PC-9 (cell line): ENCODE results near the gene ALKAL2. TPM values are rescaled to one million over a fixed set of nuclear protein-coding genes. Genes with fewer than 3 reads are reported as not detected.

Experiments used
- BruUV-seq: library from RNA; stranded (reverse); fragments of 400-500 nt; replicated peaks from 2 replicates; lab custom pipeline; 2021; lab: Mats Ljungman, UMichigan
- CTCF ChIA-PET: fragments of 300-600 bp; sonication (Branson Sonifier 250); formaldehyde crosslinking; loops from one replicate; lab custom pipeline; 2022; ENCODE audit warnings: antibody characterized with exemption; lab: Charles Lee
- POLR2A ChIA-PET: fragments of 300-600 bp; sonication (Branson Sonifier 250); formaldehyde crosslinking; loops from one replicate; lab custom pipeline; 2022; ENCODE audit warnings: antibody characterized with exemption; ENCODE audit not compliant: unreplicated experiment; lab: Charles Lee
- DNase-seq, 2 experiments: peaks; one replicate each; pipeline versions ENCODE4 v3.0.0 to v3.0.0-alpha.2; 2015 to 2022; ENCODE audit warnings: mixed read lengths in 1 of 2
- H2AFZ ChIP-seq: fragments of 200-600 bp; sonication (generic); 2 replicates; pipeline ENCODE4 v1.8.1; 2017; ENCODE audit warnings: antibody characterized with exemption
- H3F3A ChIP-seq: fragments of 200-600 bp; sonication (generic); 2 replicates; pipeline ENCODE4 v1.8.1; 2017; ENCODE audit warnings: antibody characterized with exemption, mild to moderate bottlenecking, low read depth; ENCODE audit not compliant: insufficient read depth
- H3K27ac ChIP-seq: fragments of 200-600 bp; sonication (generic); 2 replicates; pipeline ENCODE4 v1.6.1; 2016; ENCODE audit warnings: mixed run types
- H3K27me3 ChIP-seq: fragments of 200-600 bp; sonication (generic); 2 replicates; pipeline ENCODE4 v1.6.1; 2016; ENCODE audit warnings: low read depth, mixed run types; ENCODE audit not compliant: insufficient read depth
- H3K36me3 ChIP-seq: fragments of 200-600 bp; sonication (generic); 2 replicates; pipeline ENCODE4 v1.6.1; 2016; ENCODE audit warnings: low read depth, mixed run types
- H3K4me1 ChIP-seq: fragments of 200-600 bp; sonication (generic); replicated peaks from 2 replicates; pipeline ENCODE4 v1.6.1; 2016; ENCODE audit warnings: mixed run types; ENCODE audit not compliant: insufficient read depth
- H3K4me2 ChIP-seq: fragments of 200-600 bp; sonication (generic); 2 replicates; pipeline ENCODE4 v1.6.1; 2017; ENCODE audit warnings: mixed run types
- H3K4me3 ChIP-seq: fragments of 200-600 bp; sonication (generic); 2 replicates; pipeline ENCODE4 v1.6.1; 2016; ENCODE audit warnings: mixed run types
- H3K79me2 ChIP-seq: fragments of 200-600 bp; sonication (generic); 2 replicates; pipeline ENCODE4 v1.6.1; 2017; ENCODE audit warnings: low read depth, mixed run types
- H3K9me2 ChIP-seq: fragments of 200-600 bp; sonication (generic); 2 replicates; pipeline ENCODE4 v1.8.1; 2017; ENCODE audit warnings: mild to moderate bottlenecking; ENCODE audit not compliant: insufficient read depth
- H3K9me3 ChIP-seq: fragments of 200-600 bp; sonication (generic); 2 replicates; pipeline ENCODE4 v1.8.1; 2016; ENCODE audit warnings: low read depth; ENCODE audit not compliant: insufficient read depth
- H4K20me1 ChIP-seq: fragments of 200-600 bp; sonication (generic); 2 replicates; pipeline ENCODE4 v1.8.1; 2017; ENCODE audit not compliant: insufficient read depth
- EZH2 ChIP-seq: fragments of 200-600 bp; sonication (generic); IDR thresholded peaks from 2 replicates; pipeline ENCODE4 v1.8.0; 2017; ENCODE audit warnings: antibody characterized with exemption, low read depth
- intact Hi-C: fragments of 100-400 bp; cut with micrococcal nuclease; formaldehyde crosslinking; loops from one replicate; pipeline ENCODE4 v1.10.0; 2022; ENCODE audit not compliant: unreplicated experiment
- total RNA-seq: library from RNA; stranded (reverse); gene quantifications from 2 replicates; pipeline ENCODE4 v1.2.3, GENCODE V29; 2021
- TF ChIP-seq, protein P1 (sequence below): fragments of 200-600 bp; sonication (generic); conservative IDR thresholded peaks from 2 replicates; pipeline ENCODE4 v1.6.1; 2017; ENCODE audit warnings: mixed run types, antibody characterized with exemption, mild to moderate bottlenecking, moderate library complexity

Gene ALKAL2
- total RNA-seq, 1 experiment from 2014 or later: not detected

DNA sequence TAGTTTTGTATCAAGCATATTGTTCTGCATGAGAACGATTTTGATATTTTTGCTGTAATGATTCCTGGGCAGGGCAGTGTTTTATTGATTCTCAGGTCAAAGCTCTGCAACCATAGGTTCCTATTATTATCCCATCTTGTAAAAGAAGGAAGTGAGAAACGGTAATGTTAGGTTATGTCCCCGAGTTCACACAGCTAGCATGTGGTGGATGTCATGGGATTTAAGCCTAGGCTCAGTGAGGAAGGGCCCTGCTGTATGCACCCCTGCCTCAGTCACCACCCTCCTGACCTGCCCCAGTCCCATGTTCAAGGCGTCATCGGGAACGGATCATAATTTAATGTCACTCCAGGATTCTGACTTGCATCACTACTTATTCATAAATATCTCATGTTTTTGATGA lies 12.4 kb downstream of the ALKAL2 start:
- Histone ChIP-seq H3K79me2 (peaks cover 42% of the 10 kb centered on the region), H3K27ac (no peak overlapping the region), H4K20me1 (peaks cover 67% of the 10 kb centered on the region), H3K36me3 (peaks cover 62% of the 10 kb centered on the region), H3K9me3 (no peaks in the 10 kb centered on the region), H3K4me2 (no peak overlapping the region), H3K27me3 (no peaks in the 10 kb centered on the region), H3K4me1 (no peaks in the 10 kb centered on the region), H2AFZ (no peak overlapping the region), H3F3A (peaks cover 3% of the 10 kb centered on the region; the same call in 1 of the 2 replicates), H3K9me2 (no peaks in the 10 kb centered on the region), H3K4me3 (no peak overlapping the region)
- ChIA-PET POLR2A (no interaction called here), CTCF (no interaction called here)
- no peak for DNase-seq
- no TSS peak for BruUV-seq
- intact Hi-C loops: no loop called here
- TF ChIP-seq EZH2: no peak
- TF ChIP-seq, protein P1, sequence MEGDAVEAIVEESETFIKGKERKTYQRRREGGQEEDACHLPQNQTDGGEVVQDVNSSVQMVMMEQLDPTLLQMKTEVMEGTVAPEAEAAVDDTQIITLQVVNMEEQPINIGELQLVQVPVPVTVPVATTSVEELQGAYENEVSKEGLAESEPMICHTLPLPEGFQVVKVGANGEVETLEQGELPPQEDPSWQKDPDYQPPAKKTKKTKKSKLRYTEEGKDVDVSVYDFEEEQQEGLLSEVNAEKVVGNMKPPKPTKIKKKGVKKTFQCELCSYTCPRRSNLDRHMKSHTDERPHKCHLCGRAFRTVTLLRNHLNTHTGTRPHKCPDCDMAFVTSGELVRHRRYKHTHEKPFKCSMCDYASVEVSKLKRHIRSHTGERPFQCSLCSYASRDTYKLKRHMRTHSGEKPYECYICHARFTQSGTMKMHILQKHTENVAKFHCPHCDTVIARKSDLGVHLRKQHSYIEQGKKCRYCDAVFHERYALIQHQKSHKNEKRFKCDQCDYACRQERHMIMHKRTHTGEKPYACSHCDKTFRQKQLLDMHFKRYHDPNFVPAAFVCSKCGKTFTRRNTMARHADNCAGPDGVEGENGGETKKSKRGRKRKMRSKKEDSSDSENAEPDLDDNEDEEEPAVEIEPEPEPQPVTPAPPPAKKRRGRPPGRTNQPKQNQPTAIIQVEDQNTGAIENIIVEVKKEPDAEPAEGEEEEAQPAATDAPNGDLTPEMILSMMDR: no peak

DNA sequence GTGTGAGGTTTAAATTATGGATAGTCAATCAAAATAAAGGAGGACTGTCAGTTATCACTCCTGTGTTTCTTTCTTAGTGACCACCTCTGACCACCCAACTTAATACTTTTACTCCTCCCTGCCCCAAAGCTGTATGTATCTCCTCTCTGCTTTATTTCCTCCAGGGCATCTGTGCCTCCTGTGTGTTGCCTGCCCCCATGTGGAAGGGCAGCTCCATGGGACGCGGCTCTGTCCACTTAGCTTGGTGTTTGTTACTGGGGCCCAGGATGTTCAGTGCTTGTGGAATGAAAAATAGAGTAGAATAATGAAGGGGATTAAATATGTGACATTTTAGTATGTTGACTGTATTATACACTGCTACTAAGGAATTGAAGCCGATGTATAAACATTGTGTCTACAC lies 13.4 kb downstream of the ALKAL2 start:
- DNase-seq: no peak
- POLR2A ChIA-PET: no interaction called here
- peaks cover 51% of the 10 kb centered on the region for H3K79me2 ChIP-seq
- H3K27ac ChIP-seq: no peak overlapping the region
- no peaks in the 10 kb centered on the region for H3K27me3 ChIP-seq
- CTCF ChIA-PET: no interaction called here
- H3K4me1 ChIP-seq: no peaks in the 10 kb centered on the region
- no peaks in the 10 kb centered on the region for H3K9me2 ChIP-seq
- H2AFZ ChIP-seq: no peak overlapping the region
- BruUV-seq: no TSS peak
- no peak for TF ChIP-seq EZH2
- TF ChIP-seq, protein P1: no peak; the same call in 1 of the 2 replicates
- no peak overlapping the region for H3K4me2 ChIP-seq
- H4K20me1 ChIP-seq: peaks cover 69% of the 10 kb centered on the region
- H3F3A ChIP-seq: peaks cover 3% of the 10 kb centered on the region; the same call in 1 of the 2 replicates
- H3K4me3 ChIP-seq: no peak overlapping the region
- H3K36me3 ChIP-seq: peaks cover 60% of the 10 kb centered on the region
- intact Hi-C loops: no loop called here
- no peaks in the 10 kb centered on the region for H3K9me3 ChIP-seq

DNA sequence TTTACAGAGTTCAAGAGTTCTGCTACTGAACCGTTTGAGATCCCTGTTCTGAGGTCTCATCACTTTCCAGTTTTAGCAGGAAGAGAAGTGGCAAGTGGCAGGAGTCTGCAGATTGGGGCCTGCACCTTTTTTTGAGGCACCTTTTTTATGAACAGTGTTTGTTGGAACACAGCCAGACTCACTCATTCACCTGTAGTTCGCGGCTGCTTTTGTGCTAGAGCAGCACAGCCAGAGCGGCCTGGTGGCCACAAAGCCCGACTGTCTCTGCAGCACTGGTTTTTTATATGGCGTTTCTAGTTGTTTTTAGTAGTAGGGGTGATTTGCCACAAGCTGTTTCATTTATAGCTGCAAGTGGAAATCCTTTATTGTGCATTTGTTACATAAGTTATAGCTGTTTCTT lies 14.6 kb downstream of the ALKAL2 start:
- H3K27me3 ChIP-seq: no peaks in the 10 kb centered on the region
- no peaks in the 10 kb centered on the region for H3K9me3 ChIP-seq
- ChIA-PET CTCF (no interaction called here), POLR2A (no interaction called here)
- peaks cover 3% of the 10 kb centered on the region; the same call in 1 of the 2 replicates for H3F3A ChIP-seq
- H3K79me2 ChIP-seq: peaks cover 63% of the 10 kb centered on the region
- no peaks in the 10 kb centered on the region for H3K4me1 ChIP-seq
- no peak overlapping the region for H3K27ac ChIP-seq
- H3K9me2 ChIP-seq: no peaks in the 10 kb centered on the region
- peaks cover 55% of the 10 kb centered on the region for H3K36me3 ChIP-seq
- DNase-seq: no peak
- intact Hi-C loops: no loop called here
- no TSS peak for BruUV-seq
- H3K4me2 ChIP-seq: no peak overlapping the region
- H2AFZ ChIP-seq: no peak overlapping the region
- H4K20me1 ChIP-seq: peaks cover 78% of the 10 kb centered on the region
- H3K4me3 ChIP-seq: no peak overlapping the region
- TF ChIP-seq, protein P1: no peak
- no peak for TF ChIP-seq EZH2
